ENCODE data around the gene SLC12A2.

SLC12A2 gene

GRCh38 chr5:128083033-128083810 lies at the start of gene SLC12A2:
Gene SLC12A2 (plus strand): TSS chr5:128083766. CDS start chr5:128083955, 189 bp downstream.
- DNase-seq, result peak; percentile 92

DNA sequence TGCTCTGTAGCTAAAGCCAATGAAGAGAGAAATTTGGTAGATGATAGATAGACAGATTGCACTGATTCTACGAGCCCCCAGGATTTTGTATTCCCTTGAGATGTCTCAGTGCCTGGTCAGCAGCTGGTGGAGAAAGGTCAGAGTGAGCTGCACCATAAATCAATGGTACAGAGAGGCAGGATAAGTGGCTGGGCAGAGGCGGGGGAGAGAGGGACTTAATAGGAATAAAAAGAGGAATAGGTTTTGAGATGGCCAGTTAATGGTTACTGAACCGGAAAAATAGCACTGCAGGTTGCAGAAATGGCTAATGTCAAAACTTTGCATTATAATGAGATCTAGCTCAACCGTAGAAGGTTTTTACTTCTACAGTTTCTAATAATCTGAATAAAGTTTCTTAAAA lies 47.9 kb upstream of the SLC12A2 start:
- DNase-seq, result no peak

- no peak for DNase-seq
These were observed 46.6 kb upstream of the SLC12A2 start for GRCh38 chr5:128036950-128037349.

DNA sequence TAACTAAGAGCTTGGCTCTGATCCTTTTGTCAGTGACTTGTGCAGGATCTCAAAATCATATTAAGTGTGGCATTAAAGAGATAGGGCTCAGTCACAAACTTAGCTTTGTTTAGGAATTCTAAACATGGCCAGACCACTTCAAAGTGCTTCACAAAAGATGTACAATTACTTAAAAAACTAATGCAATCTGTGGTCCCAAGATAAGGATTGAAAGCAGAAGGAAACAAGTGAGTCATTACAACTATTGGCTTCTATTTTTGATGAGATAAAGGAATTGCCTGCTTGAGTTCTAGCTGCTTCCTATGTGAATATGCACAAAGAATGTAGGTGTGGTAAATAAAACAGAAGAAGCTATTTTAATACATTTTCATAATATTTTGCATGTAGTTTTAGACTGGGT lies 44.9 kb upstream of the SLC12A2 start:
- DNase-seq, result no peak

- DNase-seq, result no peak
These were observed 42.6 kb upstream of the SLC12A2 start for GRCh38 chr5:128040927-128041326.

GRCh38 chr5:128052780-128053179 lies 30.8 kb upstream of the SLC12A2 start:
- no peak for DNase-seq

- DNase-seq, result no peak
These were observed 30.1 kb upstream of the SLC12A2 start for GRCh38 chr5:128053291-128053954.

DNA sequence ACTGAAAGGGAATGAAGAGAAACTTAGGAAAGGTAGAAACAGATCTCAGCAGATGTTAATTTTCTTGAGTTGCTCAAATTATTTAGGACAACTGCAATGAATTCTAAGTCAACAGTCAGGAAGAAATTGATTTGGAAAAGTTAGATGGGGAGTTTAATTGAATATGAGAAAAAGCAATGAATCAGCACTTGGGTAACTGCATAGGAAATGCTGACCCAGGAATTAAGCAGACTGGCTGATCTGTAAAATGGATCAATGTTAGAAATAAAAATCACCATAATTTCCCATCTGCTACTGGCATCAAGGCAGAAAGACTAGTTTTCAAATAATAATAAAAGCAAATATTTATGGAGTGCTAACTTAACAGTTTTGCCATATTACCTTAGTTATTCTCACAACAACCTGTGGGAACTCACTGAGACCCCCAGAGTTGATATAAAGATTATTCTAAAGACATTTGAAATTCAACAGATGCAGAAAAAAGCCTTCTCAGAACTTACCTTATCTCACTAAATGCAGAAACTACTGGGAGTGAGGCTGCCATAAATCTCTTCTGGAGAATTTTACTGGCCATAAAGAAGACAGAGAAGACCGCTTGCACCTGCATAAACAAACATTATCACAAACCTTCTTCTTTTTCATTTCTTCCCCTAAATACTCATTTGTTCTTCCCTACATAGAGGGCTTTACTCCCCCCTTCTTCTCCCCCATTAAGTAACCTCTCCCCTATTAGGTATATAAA lies 22.8 kb upstream of the SLC12A2 start:
- no peak for DNase-seq

DNA sequence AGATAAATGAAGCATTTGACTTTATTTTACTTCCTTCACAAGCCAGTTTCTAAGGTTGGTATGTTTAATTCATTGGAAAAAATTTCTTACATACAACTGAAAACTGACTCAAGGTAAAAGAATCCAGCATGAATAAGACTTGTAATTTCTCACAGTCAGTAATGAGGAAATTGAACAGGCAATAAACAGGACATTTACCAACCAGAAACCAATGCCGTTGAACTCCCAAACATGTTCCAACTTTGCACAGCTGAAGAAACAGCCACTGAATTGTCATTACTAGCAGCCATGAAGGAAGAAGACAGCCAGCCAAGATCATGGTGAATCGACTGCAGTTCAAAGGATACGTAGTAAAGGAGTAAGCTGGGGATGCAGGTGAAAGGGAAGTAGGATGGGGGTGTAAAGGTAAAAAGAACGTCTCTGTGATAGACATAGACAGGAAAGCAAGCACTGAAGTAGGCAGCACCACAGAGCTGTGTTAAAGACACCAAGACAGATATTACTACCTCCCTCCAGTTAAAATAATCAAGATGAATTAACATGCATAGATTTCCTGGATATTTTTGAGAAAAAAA lies 21.3 kb upstream of the SLC12A2 start:
- DNase-seq, result no peak

- DNase-seq, result no peak
These were observed 9.4 kb upstream of the SLC12A2 start for GRCh38 chr5:128074171-128074570.

DNA sequence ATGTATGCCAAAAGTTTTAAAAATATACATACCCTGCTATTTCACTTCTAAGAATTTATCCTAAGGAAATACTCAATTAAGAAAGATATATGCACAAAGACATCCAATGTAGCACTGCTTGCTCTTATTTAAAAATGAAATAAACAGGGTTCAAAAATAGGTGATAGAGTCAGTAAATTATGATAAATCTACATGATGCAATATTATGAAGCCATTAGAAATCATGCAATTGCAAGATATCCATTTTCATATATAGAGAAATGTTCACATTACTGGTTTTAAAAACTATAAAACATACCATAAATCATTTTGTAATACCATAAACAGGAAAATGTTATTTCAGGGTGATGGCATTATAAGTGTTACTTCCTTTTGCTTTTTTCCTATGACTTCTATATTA lies 8.6 kb upstream of the SLC12A2 start:
- no peak for DNase-seq

GRCh38 chr5:128077526-128077925 lies 6.0 kb upstream of the SLC12A2 start:
- DNase-seq, result no peak

DNA sequence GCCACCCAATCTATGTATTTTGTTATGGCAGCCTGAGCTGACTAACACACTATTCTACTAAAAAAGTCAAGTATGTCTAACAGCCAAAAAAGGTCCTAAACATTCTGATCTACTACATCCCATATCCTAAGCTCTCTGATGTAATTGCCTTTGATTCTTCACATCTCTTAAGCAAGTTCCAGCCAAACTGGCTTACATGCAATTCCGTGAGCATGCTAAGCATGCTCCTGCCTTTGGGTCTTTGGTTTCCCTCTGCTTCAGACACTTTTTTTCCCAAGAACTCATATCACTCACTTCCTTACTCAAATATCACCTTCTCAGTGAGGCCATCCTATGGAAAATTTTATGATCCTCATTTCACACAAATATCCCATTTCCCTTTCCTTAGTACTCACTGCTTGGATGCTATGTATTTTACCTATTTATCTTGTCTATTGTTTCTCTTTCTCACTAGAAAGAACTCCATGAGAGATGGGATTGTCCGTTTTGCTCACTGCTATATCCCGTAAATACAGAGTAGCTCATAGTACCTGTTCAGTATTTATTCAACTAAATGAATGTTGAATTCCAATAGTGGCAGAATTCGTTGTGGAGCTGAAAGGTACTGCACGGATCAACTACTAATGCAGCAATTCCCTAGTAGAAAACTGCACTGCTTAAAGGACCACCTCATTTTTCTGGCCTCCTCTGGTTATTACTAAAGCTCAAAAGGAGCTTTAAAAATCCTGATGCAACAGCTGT lies 2.3 kb upstream of the SLC12A2 start:
- no peak for DNase-seq

GRCh38 chr5:128082551-128083032 lies 974 bp upstream of the SLC12A2 start:
- no peak for DNase-seq

GRCh38 chr5:128083811-128084227 lies 253 bp downstream of the SLC12A2 start:
- DNase-seq, result no peak

DNA sequence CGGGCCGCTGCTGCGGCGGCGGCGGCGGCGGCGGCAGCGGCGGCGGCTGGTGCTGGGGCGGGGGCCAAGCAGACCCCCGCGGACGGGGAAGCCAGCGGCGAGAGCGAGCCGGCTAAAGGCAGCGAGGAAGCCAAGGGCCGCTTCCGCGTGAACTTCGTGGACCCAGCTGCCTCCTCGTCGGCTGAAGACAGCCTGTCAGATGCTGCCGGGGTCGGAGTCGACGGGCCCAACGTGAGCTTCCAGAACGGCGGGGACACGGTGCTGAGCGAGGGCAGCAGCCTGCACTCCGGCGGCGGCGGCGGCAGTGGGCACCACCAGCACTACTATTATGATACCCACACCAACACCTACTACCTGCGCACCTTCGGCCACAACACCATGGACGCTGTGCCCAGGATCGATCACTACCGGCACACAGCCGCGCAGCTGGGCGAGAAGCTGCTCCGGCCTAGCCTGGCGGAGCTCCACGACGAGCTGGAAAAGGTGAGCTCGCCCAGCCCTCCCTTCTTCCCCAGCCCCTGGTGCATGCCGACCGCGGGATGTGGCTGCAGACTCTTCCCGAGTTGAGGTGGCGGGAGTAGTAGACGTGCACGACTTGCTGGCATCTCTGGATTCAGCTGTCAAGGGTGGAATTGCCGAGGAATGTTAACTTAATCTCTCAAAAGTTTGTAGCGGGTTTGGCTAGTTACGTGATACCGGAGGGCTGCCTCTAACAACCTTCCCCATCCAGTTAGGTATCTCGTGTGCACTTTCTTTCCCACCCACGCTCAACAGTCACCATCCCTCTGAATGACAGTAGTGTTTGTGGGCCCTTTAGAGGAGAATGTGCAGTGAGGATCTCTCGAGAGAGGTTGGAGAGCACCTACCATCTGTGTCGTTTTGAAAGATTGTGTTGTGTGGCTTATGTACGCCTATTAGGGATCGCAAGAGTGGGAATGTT lies 932 bp downstream of the SLC12A2 start:
- DNase-seq, result peak; percentile 39

DNA sequence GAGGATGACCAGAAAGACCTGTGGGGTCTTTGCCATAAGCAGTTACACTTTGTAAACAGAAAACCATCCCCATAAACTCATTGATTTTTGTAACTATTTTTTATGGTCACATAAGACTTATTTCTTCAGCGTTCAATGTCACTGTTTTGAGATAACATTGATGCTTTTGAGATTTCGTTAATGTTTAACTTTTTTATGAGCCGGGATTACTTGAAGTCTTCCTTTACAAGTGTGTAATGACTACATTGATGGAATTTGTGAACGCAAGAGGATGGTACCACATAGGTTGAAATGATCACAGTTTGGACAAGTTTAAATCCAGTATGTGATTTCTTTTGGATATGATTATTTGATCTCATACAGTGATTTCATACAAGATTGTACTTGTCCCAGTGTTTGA lies 1.8 kb downstream of the SLC12A2 start:
- DNase-seq, result no peak

DNA sequence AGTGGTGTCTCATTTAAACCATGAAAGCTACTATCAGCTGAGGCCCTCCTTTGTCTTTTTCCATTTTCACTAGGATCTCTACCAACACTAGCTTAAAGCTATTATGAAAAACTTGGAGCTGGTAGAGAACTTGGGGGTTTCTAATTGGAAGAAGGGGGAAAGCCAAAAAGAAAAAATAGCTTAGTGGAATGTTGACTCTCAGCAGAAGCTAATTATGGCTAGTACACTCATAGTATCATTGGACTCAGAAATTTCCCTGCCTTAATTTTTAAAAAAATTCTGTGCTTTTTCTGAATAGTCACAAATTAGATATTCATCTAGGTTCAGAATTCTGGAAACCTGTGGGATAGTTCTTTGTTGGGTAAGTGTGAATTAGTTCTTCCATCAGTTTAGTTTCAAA lies 8.0 kb downstream of the SLC12A2 start:
- no peak for DNase-seq

GRCh38 chr5:128092144-128092543 lies 8.6 kb downstream of the SLC12A2 start:
- no peak for DNase-seq

DNA sequence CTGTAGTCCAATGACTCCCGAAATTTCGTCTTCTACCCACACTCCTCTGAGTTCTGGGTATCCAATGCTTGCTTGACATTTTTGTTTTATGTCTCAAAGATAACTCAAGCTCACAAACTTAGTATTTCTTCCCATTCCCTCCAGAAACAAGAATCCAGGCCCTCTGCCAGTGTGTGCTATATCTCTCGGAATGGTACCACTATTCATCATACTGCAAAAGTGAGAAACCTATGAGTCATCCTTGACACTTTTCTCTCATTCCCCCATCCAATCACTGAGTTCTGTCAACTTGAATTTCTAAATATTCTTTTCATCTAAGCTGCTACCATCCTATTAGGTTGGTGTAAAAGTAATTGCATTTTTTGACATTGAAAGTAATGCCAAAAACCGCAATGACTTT lies 9.8 kb downstream of the SLC12A2 start:
- DNase-seq, result no peak

GRCh38 chr5:128097224-128097623 lies 13.7 kb downstream of the SLC12A2 start:
- no peak for DNase-seq
